H7 (cell line): ENCODE data around the gene SV2B. TPM values are rescaled to one million over a fixed set of nuclear protein-coding genes. Genes with fewer than 3 reads are reported as not detected.
A peak's percentile ranks its signal among the peaks of the same experiment; 100 is the strongest.

Source experiments
- DNase-seq: peaks from one replicate; pipeline ENCODE4 v3.0.0; 2012
- H3K27me3 ChIP-seq: 2 replicates; pipeline ENCODE4 v1.6.0; 2011; ENCODE audit warnings: mild to moderate bottlenecking, low read length; ENCODE audit not compliant: control insufficient read depth, insufficient read depth
- H3K36me3 ChIP-seq: replicated peaks from 2 replicates; pipeline ENCODE4 v1.5.1; 2011; ENCODE audit warnings: low read length; ENCODE audit not compliant: control insufficient read depth, insufficient read depth
- H3K4me3 ChIP-seq: 2 replicates; pipeline ENCODE4 v1.5.1; 2011; ENCODE audit warnings: low read depth, mild to moderate bottlenecking, control low read depth, low read length, moderate library complexity; ENCODE audit not compliant: insufficient read depth
- total RNA-seq: library from RNA; depleted of rRNA; stranded (reverse); fragments of >200 nt; shearing (Covaris generic); gene quantifications from 2 replicates; pipeline ENCODE4 v1.2.3, GENCODE V29; 2014

SV2B gene
- total RNA-seq, 1 experiment from 2014 or later = 0.03 TPM

GRCh38 chr15:91141097-91141496, 41.0 kb downstream of the SV2B start:
- DNase-seq = no peak
- Histone ChIP-seq H3K27me3 (no peaks in the 10 kb centered on the region), H3K4me3 (no peak overlapping the region), H3K36me3 (no peaks in the 10 kb centered on the region)

DNA sequence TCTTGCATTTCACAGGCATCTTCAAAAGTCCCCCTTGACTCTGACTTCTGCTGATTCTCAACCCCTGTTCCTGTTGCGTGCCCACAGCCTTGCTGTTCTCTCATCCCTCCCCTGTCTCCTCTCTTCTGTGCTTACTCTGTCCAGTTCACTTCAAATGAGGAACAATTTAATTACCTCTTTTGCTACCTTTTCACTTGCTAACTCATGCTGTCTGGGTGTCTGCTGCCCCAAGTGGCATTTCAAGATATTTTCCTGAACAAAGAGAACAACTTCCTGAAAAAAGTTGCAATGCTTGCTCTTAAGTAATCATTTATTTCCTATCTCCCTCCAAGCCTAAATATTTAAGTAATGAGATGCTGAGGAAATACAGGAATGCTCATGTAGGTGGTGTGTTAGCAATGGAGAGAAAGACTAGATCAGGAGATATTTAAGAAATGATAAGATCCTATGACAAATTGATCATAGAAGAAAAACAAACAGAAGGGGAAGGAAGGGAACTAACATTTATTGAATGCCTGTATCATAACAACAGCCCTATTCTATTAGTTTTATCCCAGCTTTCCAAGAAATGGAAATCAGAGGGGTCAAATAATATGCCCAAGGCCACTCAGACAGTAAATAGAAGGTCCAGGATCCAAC, 42.2 kb downstream of the SV2B start:
- no peaks in the 10 kb centered on the region for H3K27me3 ChIP-seq
- H3K4me3 ChIP-seq = no peak overlapping the region
- no peaks in the 10 kb centered on the region for H3K36me3 ChIP-seq
- DNase-seq = peak; percentile 40

DNA sequence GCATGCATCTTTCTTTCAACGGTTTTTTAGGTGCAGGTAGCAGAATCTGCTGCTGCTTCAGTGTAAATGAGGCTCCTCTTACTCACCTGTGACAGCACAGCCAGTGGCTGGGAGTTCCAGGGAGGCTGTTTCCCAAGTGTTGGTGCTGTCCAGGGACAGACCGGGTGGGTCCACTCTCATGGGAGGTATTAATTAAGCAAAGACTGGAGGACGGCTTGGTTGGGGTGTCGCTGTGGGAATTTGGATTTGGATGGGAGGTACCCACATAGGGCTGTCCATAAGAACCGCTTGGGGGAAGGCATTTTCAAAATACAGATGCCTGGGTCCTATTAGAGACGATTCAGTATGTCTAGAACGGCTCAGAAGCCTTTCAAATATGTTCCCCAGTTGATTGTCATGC, 42.9 kb downstream of the SV2B start:
- DNase-seq = no peak
- H3K36me3 ChIP-seq = no peaks in the 10 kb centered on the region
- H3K27me3 ChIP-seq = no peaks in the 10 kb centered on the region
- H3K4me3 ChIP-seq = no peak overlapping the region

DNA sequence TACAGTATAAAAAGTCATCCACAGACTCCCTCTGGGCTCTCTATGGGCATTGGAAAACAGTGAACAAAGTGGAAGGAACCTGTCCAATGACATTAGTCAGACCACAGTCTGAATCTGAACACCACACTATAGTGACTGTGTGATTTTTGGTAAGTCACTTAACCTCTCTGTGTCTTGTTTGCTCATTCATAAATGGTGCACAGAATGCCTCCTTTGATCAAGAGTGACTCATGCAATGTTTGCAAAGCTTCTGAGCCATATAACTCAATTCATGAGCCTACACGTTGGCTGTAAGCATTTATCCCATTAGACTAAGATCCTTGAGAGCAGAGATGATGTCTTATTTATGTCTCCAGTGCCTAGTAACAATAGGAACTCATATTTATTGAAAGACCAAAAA, 46.7 kb downstream of the SV2B start:
- Histone ChIP-seq H3K27me3 (no peaks in the 10 kb centered on the region), H3K36me3 (no peaks in the 10 kb centered on the region), H3K4me3 (no peak overlapping the region)
- DNase-seq = no peak

- Histone ChIP-seq H3K4me3 (no peak overlapping the region), H3K27me3 (no peaks in the 10 kb centered on the region), H3K36me3 (no peaks in the 10 kb centered on the region)
- no peak for DNase-seq
These were observed 48.2 kb downstream of the SV2B start for GRCh38 chr15:91148243-91148642.

GRCh38 chr15:91150502-91151160, 50.6 kb downstream of the SV2B start:
- H3K4me3 ChIP-seq = no peak overlapping the region
- H3K27me3 ChIP-seq = no peaks in the 10 kb centered on the region
- no peak for DNase-seq
- H3K36me3 ChIP-seq = no peaks in the 10 kb centered on the region

- Histone ChIP-seq H3K27me3 (no peaks in the 10 kb centered on the region), H3K36me3 (no peaks in the 10 kb centered on the region), H3K4me3 (no peak overlapping the region)
- no peak for DNase-seq
These were observed 51.9 kb downstream of the SV2B start for GRCh38 chr15:91151781-91152563.

- no peak overlapping the region for H3K4me3 ChIP-seq
- H3K36me3 ChIP-seq = no peaks in the 10 kb centered on the region
- H3K27me3 ChIP-seq = no peaks in the 10 kb centered on the region
These were observed 53.0 kb downstream of the SV2B start for GRCh38 chr15:91152896-91153581.

GRCh38 chr15:91153954-91154353, 53.9 kb downstream of the SV2B start:
- peaks cover 1% of the 10 kb centered on the region; the same call in 1 of the 2 replicates for H3K27me3 ChIP-seq
- no peaks in the 10 kb centered on the region for H3K36me3 ChIP-seq
- H3K4me3 ChIP-seq = no peak overlapping the region
- no peak for DNase-seq

More at GRCh38 chr15:91152896-91153581, 53.0 kb downstream of the SV2B start:
- DNase-seq = no peak

DNA sequence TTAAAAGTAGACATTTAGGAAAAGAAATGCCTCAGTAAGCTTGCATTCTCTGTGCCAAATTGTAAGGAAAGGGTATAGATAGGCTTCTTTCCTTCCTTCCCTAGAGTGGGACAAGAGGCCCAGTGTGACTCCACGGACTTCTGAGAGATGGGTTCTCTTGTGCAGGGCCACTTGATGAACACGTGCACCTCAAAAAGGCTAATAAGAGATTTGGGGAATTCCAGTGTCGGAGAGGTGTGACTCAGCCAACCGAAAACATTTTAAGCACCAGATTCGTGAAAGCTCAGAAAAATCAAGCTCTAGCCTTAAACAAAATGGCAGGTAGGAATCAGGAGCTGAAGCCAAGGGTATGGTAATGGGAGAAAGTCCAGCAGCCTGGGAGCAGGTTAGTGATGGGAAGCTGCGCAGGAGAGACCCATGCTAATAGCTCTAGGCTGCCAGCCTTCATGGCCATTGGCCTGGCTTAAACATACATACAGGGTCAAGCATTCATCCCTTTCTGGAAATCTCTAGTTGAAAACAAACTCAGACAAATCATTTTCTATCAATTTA, 56.2 kb downstream of the SV2B start:
- no peak for DNase-seq
- peaks cover 2% of the 10 kb centered on the region; the same call in 1 of the 2 replicates for H3K27me3 ChIP-seq

DNA sequence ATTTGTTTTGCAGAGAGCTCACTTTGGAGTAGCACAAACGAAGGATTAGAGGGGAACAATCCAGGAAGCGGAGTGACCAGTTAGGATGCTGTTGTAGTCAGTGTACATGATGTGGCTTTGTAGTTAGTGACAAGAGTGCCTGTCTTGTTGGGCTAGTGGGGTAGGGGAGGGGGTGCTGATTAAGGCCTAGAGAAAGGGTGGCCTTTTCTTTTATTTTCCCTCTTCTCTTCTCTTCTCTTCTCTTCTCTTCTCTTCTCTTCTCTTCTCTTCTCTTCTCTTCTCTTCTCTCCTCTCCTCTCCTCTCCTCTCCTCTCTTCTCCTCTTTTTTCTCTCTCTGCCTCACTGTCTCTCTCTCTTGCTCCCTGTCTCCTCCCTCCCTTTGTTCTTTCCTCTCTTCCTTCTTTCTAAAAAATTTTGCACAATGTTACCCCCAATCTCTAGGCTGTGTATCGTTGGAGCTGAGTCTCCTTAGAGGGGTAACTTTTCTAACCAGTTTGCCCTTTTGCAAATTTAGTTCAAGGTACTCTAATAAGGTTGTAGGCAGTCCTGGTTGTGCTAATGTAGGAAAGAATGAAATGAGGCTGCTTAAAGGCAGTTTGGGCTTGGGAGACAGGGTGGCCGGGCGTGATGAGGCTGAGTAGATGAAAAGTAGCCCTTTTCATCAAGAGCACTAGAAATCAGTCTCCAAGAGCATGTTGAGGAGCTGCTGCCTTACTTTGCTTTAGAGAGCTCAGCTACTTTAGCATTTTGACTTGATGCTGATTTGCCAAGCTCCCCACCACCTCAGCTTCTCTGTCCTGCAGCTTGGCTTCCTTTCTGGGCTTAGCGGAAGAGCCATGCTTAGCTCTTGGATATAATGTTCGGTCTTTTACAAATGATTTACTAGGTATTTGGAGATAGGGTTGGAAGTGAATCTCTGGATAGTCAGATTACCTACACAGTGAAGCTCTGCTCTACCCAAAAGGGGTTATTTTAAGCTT, 58.6 kb downstream of the SV2B start:
- Histone ChIP-seq H3K27me3 (peaks cover 2% of the 10 kb centered on the region; the same call in 1 of the 2 replicates), H3K36me3 (no peaks in the 10 kb centered on the region), H3K4me3 (no peak overlapping the region)
- no peak for DNase-seq

More for the DNA sequence above, 56.2 kb downstream of the SV2B start:
- Histone ChIP-seq H3K4me3 (no peak overlapping the region), H3K36me3 (no peaks in the 10 kb centered on the region)

GRCh38 chr15:91165850-91166249, 65.8 kb downstream of the SV2B start:
- DNase-seq = no peak
- no peak overlapping the region for H3K4me3 ChIP-seq

DNA sequence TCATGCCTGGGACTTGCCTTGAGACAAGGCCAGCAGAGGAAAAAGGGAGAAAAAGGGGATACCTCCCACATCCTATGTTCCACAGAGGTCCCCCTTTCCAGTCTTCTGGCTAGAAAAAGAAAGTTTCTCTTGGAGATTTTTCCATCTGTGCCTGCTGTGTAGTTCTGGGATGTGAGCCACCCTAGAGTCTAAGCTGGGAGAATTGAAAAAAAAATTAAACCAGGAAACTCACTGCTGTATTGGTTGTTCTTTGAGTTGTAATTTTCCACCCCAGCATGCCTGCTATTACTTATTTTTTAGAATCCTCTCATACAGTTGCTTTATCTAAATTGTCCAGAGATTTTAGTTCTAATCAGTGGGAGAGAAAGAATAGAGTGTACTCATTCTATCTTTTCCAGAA, 68.4 kb downstream of the SV2B start:
- no peak for DNase-seq
- H3K36me3 ChIP-seq = no peaks in the 10 kb centered on the region

More at GRCh38 chr15:91165850-91166249, 65.8 kb downstream of the SV2B start:
- no peaks in the 10 kb centered on the region for H3K27me3 ChIP-seq
- no peaks in the 10 kb centered on the region for H3K36me3 ChIP-seq

More for the DNA sequence above, 68.4 kb downstream of the SV2B start:
- H3K27me3 ChIP-seq = no peaks in the 10 kb centered on the region
- no peak overlapping the region for H3K4me3 ChIP-seq
